Activated CD8-positive, alpha-beta memory T cell treated with anti-CD3 and anti-CD28 coated beads, Interleukin-2, amount 50 U/mL, for 24 hours (primary cell): Measurements from ENCODE around the gene STRA6.

Experiments
- DNase-seq: peaks from one replicate; pipeline ENCODE4 v3.0.0-alpha.2; 2020; ENCODE audit errors: extremely low read depth

STRA6 gene

DNA sequence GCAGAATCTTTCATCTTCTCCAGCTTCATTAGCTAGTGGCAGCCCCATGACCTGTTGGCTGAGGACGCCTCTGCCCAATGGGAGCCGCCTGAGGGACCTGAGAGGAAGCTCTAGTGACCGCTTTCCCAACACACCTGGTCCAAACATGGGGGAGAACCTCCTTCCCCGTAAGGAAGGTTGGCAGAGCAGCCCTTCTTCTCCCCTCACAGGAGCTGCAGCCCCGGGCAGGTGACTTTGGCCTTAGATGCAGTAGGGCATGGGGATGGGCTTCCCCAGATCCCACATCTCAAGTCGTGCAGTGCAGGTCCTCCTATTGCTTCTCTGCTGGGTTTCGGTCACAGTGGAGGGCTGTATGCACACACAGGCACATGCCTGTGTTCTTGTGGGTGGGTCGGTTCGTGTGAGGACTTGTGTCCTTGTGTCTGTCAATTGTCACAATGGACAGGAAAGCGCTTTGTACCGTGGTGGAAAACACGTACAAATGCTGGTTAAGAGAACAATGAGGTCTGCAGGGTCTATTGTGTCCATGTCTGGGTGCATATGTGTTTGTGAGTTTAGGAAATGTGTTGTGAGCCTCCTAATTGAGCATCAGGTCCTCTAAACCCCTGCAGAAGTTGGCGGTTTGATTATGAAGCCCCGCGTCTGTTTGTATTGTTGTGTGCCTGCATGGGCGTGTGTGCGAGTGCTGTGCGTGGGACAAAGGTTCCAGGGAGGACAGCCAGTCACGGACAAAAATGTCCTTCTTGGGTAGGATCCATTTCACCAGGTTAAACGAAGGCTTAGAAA lies 70.8 kb downstream of the STRA6 start:
- no peak for DNase-seq

DNA sequence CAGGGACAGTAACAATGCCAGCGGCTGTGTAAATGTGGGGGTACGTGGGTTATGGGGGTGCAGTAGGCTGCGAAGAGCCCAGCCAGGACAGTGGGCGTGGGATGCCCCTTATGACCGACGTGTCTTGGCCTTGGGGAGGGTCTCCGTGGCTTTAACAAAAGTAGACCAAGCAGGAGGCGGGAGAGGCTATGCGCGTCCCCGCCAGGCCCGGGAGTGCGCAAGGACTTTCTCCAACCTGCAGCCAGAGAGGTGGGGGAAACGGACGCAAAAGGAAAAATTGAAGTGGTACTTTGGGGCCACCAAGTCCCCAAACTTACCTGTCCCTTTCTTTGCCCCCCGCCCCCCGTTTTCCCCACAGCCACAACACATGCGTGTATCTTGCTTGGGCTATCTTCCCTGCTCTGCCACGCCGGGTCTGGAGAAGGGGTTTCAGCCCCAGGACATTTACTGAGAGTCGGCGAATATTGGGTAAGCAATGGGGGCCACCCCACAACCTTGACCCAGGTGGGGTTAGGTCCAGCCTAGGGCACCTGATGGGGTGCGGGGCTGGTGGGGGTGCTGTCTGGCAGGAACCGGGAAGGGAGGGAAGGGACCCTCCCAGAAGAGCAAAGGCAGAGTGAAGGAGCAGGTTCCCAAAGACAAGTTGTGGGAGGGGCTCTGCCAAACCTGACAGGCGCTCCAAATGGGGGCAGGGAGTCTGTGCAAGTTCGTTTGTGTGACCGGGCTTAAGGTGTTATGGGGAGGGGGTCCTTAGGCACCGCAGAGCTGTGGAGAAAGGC lies 71.5 kb downstream of the STRA6 start:
- DNase-seq = no peak

DNA sequence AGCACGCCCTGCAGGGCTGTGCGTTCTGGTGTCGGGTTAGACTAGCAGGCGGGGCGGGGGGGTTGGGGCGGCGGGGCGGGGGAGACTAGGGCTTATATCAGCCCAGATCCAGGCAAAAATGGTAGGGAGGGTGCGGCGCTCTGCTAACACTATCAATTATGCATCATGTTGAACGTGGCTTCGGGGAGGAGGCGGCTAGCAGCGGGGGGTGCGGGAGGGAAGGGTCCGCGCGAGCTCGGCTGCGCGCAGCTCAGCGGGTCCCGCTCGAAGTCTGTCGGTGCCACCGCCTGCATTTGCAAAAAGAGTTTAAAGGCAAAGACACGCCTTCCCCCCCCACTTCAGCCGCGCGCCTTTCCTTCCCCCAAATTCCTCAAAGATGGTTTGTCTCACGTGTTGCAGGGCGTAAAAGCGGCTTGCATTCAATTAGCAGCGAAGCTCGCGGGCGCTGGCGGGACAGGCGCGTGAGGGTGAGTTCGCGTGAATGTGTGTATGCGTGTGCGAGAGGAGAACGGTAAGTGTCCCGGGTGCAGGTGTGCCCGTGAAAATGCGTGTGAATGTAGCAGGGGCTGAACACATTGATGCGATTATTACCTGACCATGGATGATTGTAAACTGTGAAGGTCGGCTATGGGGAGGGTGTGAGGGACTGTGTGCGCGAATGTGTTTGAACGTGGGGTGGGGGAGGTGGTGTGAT lies 72.3 kb downstream of the STRA6 start, which contains the start of gene ISLR2:
Gene ISLR2, plus strand, starts transcription at position 432 of the 694 bp plus-strand sequence. CDS start 2,169 bp downstream, outside the sequence.
- DNase-seq = no peak

DNA sequence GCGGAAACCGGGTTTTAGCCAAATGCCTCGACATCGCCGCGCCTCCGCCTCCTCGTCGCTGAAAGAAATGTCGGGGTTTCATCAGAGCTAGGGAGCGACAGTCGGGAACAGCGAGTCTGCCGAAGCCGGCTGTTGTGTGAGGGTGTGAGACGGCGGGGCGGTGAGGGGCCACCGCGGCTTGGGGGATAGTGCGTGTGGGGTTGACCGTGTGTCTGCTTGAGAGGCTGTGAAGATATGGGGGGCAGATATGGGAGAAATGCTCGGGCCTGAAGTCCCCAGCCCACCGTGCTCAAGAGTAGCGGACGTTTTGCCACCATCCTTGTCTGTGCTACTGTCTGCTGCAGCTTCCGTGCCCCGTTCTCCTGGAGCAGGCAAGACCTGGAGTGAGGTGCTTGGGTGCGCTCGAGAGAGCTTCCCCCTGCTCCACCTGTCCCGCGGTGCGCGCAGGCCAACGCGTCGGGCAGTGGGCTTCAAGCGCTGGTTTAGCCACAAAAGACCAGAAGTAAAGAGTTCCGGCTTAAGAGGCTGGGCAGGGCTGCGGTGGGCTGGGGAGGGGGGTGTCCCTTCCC lies 72.9 kb downstream of the STRA6 start:
- no peak for DNase-seq
